ENCODE measurements around the gene CPT2.

Gene CPT2

GRCh38 chr1:53220962-53221286 lies 24.3 kb downstream of the CPT2 start:
- TF ChIP-seq, protein P1, sequence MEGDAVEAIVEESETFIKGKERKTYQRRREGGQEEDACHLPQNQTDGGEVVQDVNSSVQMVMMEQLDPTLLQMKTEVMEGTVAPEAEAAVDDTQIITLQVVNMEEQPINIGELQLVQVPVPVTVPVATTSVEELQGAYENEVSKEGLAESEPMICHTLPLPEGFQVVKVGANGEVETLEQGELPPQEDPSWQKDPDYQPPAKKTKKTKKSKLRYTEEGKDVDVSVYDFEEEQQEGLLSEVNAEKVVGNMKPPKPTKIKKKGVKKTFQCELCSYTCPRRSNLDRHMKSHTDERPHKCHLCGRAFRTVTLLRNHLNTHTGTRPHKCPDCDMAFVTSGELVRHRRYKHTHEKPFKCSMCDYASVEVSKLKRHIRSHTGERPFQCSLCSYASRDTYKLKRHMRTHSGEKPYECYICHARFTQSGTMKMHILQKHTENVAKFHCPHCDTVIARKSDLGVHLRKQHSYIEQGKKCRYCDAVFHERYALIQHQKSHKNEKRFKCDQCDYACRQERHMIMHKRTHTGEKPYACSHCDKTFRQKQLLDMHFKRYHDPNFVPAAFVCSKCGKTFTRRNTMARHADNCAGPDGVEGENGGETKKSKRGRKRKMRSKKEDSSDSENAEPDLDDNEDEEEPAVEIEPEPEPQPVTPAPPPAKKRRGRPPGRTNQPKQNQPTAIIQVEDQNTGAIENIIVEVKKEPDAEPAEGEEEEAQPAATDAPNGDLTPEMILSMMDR (IDR thresholded peaks at IDR 0.05; ENCODE audit: control insufficient read depth, insufficient read depth, low read depth, low read length, missing control alignments): no peak
- no peak for DNase-seq (ENCODE audit: low read depth)

DNA sequence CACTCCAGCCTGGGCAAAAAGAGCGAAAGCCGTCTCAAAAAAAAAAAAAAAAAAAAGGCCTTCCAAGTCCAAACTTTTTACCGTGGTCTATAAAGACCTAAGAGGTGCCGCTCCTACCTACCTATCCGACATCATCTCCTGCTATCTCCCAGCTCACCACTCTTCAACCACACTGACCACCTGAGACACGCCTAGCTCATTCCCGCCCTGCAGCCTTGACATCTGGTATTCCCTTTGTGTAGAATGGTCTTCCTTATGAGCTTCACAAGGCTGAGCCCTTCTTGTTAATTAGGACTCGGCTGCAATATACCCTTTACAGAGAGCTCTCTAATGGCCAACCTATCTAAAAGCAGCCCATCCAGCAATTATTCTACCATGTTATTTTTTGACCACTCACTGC lies 41.0 kb downstream of the CPT2 start:
- TF ChIP-seq, protein P1 (IDR thresholded peaks at IDR 0.05; ENCODE audit: control insufficient read depth, insufficient read depth, low read depth, low read length, missing control alignments): no peak
- H3K4me3 ChIP-seq (ENCODE audit: control insufficient read depth, low read depth, low read length): peak overlapping the region; percentile 99
- no peak for DNase-seq (ENCODE audit: low read depth)

More at GRCh38 chr1:53220962-53221286, 24.3 kb downstream of the CPT2 start:
- peak overlapping the region; percentile 72 for H3K4me3 ChIP-seq (ENCODE audit: control insufficient read depth, low read depth, low read length)

- DNase-seq (ENCODE audit: low read depth): peak; percentile 80
- H3K4me3 ChIP-seq (ENCODE audit: control insufficient read depth, low read depth, low read length): peak within 1 kb of the TSS; percentile 99
- TF ChIP-seq, protein P1 (IDR thresholded peaks at IDR 0.05; ENCODE audit: control insufficient read depth, insufficient read depth, low read depth, low read length, missing control alignments): no peak
Measured at GRCh38 chr1:53238197-53239155, 41.9 kb downstream of the CPT2 start, which contains the start of gene MAGOH. MAGOH (minus strand) TSS chr1:53238518; CDS start chr1:53238448, 70 bp downstream.

DNA sequence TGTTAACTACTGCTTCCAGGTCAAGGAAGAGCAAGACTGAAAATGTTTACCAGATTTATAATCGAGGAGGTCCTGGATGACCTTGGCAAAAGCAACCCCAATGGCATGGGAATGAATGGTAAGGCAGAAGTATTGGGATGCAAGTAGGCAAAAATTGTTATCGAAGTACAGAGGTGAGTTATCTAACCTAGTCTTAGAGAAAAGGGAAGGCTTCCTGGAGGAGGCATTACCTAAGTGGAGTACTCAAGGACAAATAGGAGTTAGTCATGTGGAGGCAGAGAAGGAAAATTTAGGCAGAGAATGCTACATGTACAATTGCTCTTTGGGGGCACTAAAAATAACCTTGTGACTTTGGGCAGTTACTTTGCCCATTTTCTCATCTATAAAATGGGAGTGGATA lies 45.2 kb downstream of the CPT2 start:
- TF ChIP-seq, protein P1 (IDR thresholded peaks at IDR 0.05; ENCODE audit: control insufficient read depth, insufficient read depth, low read depth, low read length, missing control alignments): no peak
- no peak for DNase-seq (ENCODE audit: low read depth)
- H3K4me3 ChIP-seq (ENCODE audit: control insufficient read depth, low read depth, low read length): no peak overlapping the region

- H3K4me3 ChIP-seq (ENCODE audit: control insufficient read depth, low read depth, low read length): no peak overlapping the region
- TF ChIP-seq, protein P1 (IDR thresholded peaks at IDR 0.05; ENCODE audit: control insufficient read depth, insufficient read depth, low read depth, low read length, missing control alignments): no peak
- no peak for DNase-seq (ENCODE audit: low read depth)
Measured at GRCh38 chr1:53242381-53242780, 45.8 kb downstream of the CPT2 start.

DNA sequence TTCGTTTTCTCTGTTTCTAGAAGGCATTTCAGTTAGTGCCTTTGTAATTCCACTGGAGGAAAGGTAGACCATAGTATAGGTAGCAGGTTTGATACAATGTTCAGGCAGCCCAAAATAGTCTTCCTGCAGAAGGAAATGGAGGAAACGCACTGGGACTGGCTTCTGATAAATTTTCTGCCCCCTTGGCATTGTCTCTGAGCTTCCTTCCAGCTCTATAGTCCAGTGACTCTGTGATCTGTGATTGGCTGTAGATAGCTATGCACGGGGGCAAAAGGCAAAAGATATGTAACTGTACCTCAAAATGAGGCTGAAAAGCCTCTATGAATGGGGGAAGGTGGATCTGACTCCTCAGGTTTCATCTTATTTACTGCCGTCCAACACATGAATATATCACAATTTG lies 47.5 kb downstream of the CPT2 start:
- no peak overlapping the region for H3K4me3 ChIP-seq (ENCODE audit: control insufficient read depth, low read depth, low read length)
- DNase-seq (ENCODE audit: low read depth): no peak
- TF ChIP-seq, protein P1 (IDR thresholded peaks at IDR 0.05; ENCODE audit: control insufficient read depth, insufficient read depth, low read depth, low read length, missing control alignments): no peak
